ENCODE results near the gene REG4.

The REG4 gene

DNA sequence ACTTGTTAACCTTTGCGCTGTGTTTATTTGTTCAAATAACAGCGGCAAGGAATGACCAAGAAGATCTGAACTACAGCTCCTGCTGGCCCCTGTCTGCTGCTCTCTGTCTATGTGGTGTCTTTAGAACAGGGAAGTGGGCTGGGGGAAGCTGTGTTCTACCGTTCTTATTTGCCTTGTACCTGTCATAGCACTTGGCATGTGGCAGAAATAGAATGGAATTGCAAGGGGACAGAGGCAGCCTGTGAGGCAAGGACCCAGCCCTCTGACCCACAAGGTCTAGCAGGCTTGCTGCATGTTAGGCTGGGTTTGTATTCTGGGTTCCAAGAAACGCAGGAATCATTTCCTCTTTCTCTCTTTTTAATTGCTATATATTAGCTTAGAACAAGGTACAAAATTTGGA lies 63.2 kb downstream of the REG4 start:
- DNase-seq (ENCODE audit: low read depth): no peak
- H3K4me3 ChIP-seq (ENCODE audit: control insufficient read depth, low read depth, low read length): no peak overlapping the region
- TF ChIP-seq, protein P1, sequence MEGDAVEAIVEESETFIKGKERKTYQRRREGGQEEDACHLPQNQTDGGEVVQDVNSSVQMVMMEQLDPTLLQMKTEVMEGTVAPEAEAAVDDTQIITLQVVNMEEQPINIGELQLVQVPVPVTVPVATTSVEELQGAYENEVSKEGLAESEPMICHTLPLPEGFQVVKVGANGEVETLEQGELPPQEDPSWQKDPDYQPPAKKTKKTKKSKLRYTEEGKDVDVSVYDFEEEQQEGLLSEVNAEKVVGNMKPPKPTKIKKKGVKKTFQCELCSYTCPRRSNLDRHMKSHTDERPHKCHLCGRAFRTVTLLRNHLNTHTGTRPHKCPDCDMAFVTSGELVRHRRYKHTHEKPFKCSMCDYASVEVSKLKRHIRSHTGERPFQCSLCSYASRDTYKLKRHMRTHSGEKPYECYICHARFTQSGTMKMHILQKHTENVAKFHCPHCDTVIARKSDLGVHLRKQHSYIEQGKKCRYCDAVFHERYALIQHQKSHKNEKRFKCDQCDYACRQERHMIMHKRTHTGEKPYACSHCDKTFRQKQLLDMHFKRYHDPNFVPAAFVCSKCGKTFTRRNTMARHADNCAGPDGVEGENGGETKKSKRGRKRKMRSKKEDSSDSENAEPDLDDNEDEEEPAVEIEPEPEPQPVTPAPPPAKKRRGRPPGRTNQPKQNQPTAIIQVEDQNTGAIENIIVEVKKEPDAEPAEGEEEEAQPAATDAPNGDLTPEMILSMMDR (conservative IDR thresholded peaks at IDR 0.05; ENCODE audit: control insufficient read depth, insufficient read depth, low read depth, low read length): no peak

DNA sequence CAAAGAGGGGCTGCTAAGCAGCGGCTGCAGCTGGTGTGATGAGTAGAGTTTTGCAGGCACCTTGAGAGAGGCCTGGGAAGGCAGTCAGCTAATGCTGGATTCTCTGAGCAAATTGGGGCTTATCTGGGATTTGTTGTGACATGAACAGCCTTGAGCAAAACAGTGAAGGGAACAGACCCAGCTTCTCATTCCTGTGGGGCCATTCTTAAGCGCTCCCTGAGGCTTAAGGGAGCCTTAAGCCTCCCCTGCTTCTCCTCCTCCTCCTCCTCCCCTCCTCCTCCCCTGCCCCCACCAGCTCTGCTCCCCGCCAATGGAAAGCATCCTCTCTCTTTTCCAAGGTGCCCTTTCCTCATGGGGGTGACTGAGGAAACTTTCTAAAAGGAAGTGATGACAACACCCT lies 63.8 kb downstream of the REG4 start:
- H3K4me3 ChIP-seq (ENCODE audit: control insufficient read depth, low read depth, low read length): no peak overlapping the region
- no peak for DNase-seq (ENCODE audit: low read depth)

DNA sequence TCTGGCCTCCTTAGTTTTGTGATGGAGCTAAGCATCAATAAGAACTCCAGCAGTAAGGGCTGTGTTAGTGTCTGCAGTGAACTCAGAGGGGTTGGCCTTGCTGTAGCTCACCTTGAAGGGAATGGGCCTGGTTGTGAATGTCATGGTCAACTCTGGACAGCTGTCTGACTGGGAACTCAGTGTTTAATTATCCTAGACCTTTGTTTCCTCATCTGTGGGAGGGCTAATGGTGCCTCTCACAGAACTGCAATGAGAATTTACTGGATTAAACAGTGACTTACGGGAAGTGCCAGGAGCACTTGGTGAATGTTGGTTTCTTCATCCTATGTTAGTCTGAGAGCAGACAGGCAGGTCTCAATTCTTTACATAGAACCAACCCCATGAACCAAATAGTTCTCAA lies 66.2 kb downstream of the REG4 start:
- DNase-seq (ENCODE audit: low read depth): no peak
- no peak overlapping the region for H3K4me3 ChIP-seq (ENCODE audit: control insufficient read depth, low read depth, low read length)
- TF ChIP-seq, protein P1 (conservative IDR thresholded peaks at IDR 0.05; ENCODE audit: control insufficient read depth, insufficient read depth, low read depth, low read length): no peak

More for the DNA sequence above, 63.8 kb downstream of the REG4 start:
- TF ChIP-seq, protein P1 (conservative IDR thresholded peaks at IDR 0.05; ENCODE audit: control insufficient read depth, insufficient read depth, low read depth, low read length): no peak

DNA sequence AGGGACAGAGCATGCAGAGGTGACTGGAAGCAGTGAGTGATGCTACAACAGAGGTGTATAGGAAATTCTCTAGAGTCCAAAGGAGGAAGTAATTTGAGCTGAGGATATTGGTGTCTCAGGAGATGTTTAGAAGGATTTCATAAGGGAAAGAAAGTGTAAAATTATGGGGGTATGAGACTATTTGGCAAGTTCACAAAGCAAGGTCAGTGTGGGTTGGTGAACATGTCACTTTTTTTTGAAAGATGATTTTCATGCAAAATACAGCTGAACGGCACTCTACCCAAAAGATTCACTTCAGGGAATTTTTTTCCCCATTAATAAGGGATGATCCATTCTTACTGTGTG lies 66.7 kb downstream of the REG4 start:
- DNase-seq (ENCODE audit: low read depth): no peak
- TF ChIP-seq, protein P1 (conservative IDR thresholded peaks at IDR 0.05; ENCODE audit: control insufficient read depth, insufficient read depth, low read depth, low read length): no peak
- no peak overlapping the region for H3K4me3 ChIP-seq (ENCODE audit: control insufficient read depth, low read depth, low read length)

Measured in fibroblast of mammary gland (primary cell).